GM12872 (cell line): Measurements from ENCODE around the gene GPD2.

Experiments used
- TF ChIP-seq, protein P1 (sequence below): IDR thresholded peaks from 3 replicates; pipeline ENCODE4 v1.5.1; 2011; ENCODE audit warnings: low read depth, mild to moderate bottlenecking, low read length, moderate library complexity; ENCODE audit not compliant: insufficient read depth

GPD2 gene

DNA sequence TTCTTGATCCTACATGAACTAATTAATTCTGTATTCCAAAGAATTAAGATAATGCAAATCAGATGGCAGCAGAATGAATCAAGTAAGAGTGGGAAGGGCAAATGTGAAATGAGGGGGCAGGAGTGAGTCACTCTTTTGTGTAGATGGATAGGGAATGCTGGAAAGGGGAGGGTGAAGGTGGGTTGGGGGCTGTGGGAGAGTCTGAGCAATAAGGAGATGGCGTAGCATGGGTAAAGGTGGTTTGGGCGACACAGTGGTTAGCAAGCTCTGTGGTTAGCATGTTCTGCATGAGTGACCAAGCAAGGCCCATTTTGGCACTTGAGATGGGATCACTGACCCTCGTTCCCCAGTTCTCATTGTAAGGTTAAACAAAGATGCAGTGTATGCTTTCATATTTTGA, 20.4 kb downstream of the GPD2 start:
- TF ChIP-seq, protein P1, sequence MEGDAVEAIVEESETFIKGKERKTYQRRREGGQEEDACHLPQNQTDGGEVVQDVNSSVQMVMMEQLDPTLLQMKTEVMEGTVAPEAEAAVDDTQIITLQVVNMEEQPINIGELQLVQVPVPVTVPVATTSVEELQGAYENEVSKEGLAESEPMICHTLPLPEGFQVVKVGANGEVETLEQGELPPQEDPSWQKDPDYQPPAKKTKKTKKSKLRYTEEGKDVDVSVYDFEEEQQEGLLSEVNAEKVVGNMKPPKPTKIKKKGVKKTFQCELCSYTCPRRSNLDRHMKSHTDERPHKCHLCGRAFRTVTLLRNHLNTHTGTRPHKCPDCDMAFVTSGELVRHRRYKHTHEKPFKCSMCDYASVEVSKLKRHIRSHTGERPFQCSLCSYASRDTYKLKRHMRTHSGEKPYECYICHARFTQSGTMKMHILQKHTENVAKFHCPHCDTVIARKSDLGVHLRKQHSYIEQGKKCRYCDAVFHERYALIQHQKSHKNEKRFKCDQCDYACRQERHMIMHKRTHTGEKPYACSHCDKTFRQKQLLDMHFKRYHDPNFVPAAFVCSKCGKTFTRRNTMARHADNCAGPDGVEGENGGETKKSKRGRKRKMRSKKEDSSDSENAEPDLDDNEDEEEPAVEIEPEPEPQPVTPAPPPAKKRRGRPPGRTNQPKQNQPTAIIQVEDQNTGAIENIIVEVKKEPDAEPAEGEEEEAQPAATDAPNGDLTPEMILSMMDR = no peak

DNA sequence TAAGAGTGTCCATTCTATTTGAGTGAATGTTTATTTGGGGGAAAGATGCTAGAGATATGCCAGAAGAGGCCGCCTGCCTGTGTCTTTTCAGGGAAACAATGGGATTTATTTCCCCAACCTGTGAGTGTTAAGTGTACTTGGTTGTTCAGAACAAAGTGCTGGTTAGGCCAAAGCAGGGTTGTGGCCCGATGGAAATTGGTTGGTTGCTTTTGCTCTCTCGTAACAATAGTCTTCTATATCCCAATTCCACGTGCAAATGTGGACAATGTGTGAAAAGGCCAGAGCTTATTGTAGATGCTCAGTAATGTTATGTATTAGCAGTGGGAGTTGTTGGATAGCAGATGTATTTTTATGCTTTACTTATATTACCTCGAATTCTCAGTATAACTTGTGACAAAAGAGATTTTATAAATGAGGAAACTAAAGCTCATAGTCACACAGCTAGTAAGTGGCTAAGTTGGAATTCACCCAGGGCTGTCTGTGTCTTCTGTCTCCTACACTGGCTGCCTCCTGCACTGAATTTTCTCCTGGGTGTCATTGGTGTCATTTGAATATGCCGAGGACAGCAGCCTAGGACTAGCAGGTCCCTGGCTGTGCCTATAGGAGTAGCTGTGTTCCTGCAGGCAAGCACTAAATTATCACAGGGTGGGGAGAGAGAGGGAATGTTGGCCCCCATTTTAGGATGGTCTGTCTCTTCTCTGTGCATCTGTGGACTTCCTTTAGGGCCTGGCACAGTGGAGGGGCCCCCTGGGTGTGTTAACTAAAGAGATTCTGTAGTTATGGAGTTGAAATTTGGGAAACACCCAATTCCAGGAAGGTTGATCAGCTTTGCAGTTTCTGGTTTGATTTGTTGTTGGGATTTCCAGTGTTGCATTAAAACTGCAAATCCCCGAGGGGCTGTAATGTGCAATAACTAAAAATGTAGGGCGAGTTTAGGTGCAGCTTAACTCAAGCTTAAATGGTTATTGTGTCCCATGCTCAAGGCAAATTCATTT, 21.6 kb downstream of the GPD2 start:
- TF ChIP-seq, protein P1 = no peak

DNA sequence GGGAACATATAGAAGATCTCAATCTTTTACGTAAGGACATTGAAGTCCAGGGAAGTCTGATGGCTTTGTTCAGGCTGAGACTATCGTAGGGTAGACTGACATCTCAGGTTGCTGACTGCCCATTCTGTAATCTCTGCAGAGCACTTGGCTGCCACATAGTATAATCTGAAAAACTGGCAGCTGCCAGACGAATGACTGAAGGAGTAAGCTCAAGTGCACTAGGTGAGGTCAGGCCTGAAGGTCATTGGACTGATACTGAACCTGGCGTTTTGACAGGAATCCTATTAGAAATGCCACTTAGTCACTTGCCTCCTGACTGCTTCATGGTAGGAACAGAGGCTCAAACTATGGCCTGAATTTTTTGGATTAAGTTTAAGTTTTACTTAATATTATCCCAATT, 23.5 kb downstream of the GPD2 start:
- TF ChIP-seq, protein P1 = no peak

DNA sequence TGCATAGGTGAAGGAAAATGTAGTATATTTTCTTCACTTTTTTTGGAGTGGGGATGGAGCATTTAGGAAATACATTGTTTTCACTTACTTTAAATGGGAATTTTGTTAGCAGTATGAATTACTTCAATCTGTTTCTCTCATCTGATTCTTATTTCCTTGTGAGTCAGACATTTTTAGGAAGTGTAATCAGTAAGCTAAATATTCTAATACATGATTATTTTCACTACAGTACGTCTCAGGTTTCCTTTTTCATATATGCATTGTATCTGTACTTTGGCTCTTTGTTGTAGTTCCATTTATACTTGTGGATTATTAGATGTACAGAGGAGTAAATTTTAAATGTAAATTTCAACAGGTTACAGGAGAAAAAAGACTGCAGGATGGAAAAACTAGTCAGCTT, 27.9 kb downstream of the GPD2 start:
- TF ChIP-seq, protein P1 = no peak

DNA sequence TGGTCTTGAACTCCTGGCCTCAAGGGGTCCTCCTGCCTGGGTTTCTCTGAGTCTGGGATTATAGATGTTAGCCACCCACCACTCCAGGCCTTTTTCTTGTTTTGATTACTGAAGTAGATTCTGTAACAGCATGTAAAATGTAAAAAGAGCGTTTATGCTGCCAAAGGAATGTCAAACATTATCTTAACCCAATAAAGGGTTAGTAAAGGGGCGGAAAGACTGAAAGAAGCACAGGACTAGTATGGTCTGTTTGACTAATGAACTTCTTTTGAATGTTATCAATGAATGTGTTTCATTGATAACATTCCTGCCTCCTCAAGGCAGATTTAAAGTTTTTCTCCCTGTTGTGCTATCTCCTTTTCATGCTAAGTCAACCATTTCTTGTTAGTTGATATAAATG, 29.4 kb downstream of the GPD2 start:
- TF ChIP-seq, protein P1 = no peak

DNA sequence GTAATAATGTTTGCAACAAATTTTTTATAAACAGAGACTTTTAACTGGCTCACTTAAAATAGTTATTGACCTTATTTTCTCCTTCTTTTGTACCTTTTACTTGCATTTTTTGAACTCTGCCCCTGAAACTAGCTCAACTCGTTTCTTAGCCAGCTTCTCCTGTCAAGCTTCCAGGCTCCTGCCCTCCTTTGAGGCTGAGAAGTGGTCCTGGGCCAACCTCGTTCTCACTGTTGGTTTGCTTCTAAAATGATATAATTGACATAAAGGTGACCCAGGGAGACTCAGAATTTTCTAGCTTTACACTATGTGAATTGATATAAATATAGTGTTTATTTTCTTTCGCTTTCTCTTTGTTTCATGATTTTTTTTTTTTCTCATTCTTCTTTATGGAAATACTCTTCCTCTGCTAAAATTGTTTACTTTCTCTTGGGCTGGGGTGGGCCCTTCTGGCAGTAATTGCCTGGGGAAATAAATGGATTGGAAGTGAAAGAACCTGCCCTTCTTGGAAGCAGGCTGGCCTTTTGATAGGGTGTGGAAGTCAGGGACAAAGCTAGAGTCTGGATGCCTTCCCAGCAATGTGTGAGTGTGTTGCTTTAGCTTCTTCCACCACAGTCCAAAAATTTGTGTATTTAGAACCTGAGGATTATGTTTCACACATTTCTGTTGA, 30.7 kb downstream of the GPD2 start:
- TF ChIP-seq, protein P1 = no peak

DNA sequence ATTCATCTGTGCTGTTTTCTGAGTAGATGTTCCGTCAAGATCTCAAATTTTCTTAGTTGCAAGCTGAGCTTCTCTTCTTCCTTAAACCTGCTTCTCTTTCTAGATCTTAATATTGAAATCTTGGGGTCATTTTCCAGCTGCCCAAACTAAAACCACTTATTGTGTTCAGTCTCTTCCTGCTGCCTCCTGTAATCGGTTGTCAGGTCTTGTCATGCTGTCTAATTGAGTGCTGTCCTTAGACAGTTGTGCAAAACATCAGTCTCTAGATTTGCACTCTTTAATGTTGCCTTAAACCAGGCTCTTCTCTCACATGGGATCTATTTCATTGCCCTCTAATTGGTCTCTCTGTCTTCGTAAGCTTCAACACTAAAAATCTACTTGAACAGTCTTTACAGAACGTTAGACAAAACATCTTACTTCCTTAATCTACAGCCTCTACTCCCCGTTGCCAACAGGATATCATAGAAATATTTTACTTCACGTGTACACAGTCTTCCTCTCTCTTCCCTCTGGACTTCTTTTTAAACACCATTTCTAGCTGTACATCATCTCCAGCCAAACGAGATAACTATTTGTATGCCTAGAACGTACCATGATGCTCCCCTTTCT, 34.9 kb downstream of the GPD2 start:
- TF ChIP-seq, protein P1 = no peak
